Effector memory CD8-positive, alpha-beta T cell (primary cell): ENCODE data around the gene GYPC.
A peak's percentile ranks its signal among the peaks of the same experiment; 100 is the strongest.

Source experiments
- ATAC-seq: fragments of 150-1000 bp; cut with Tn5 transposase; replicated peaks from 2 replicates; pipeline ENCODE4 v1.10.0; 2021; ENCODE audit warnings: mild to moderate bottlenecking, moderate library complexity
- DNase-seq, 3 experiments: peaks; one replicate each; pipeline ENCODE4 v3.0.0; 2021
- H3K27ac Mint-ChIP-seq, 2 donors: one replicate each; pipeline ENCODE4 v1.8.0; 2022; ENCODE audit warnings: mild to moderate bottlenecking in 2 of 2, mixed read lengths in 2 of 2, moderate library complexity in 2 of 2
- H3K27me3 Mint-ChIP-seq, 2 donors: one replicate each; pipeline ENCODE4 v1.8.0; 2022; ENCODE audit warnings: mixed read lengths in 2 of 2
- H3K36me3 Mint-ChIP-seq: one replicate; pipeline ENCODE4 v1.8.0; 2022; ENCODE audit warnings: mild to moderate bottlenecking, moderate library complexity, mixed read lengths; ENCODE audit not compliant: insufficient read depth
- H3K4me1 Mint-ChIP-seq, 2 donors: one replicate each; pipeline ENCODE4 v1.8.0; 2022; ENCODE audit warnings: low read depth in 2 of 2, mixed read lengths in 2 of 2
- H3K4me3 Mint-ChIP-seq, 2 donors: one replicate each; pipeline ENCODE4 v1.8.0; 2022; ENCODE audit warnings: mild to moderate bottlenecking in 2 of 2, mixed read lengths in 2 of 2, moderate library complexity in 2 of 2
- H3K9me3 Mint-ChIP-seq, 2 donors: one replicate each; pipeline ENCODE4 v1.8.0; 2022; ENCODE audit warnings: mixed read lengths in 2 of 2

GYPC gene

DNA sequence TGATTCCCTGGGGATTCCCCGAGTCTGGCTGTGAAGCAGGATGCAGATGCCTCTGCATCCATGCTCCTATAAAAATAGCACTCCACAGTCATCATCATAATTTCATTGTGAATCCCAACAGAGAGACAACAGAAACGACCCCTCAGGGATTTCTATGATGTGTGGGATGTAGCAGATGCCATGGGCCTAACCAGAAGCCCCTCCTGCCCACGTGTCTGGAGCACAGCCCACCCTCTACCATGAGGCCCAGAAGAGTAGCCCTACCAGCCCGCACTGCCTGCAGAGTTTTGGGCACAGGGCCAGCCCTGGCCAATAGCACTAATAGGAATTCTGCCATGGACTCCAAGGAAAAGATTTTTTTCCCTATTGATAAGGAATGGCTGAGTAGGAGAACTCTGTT, 66.6 kb downstream of the GYPC start:
- no peaks in the 10 kb centered on the region for H3K36me3 Mint-ChIP-seq
- peaks cover 0 to 1% of the 10 kb centered on the region in 2 donors for H3K4me1 Mint-ChIP-seq
- peaks cover 4 to 7% of the 10 kb centered on the region in 2 donors for H3K9me3 Mint-ChIP-seq
- H3K27ac Mint-ChIP-seq, result no peak overlapping the region
- ATAC-seq (no peak), DNase-seq (no peak)
- H3K4me3 Mint-ChIP-seq, result no peak overlapping the region
- peaks cover 32 to 41% of the 10 kb centered on the region in 2 donors for H3K27me3 Mint-ChIP-seq

GRCh38 chr2:126723281-126723815, 67.4 kb downstream of the GYPC start:
- H3K9me3 Mint-ChIP-seq, result peaks cover 4 to 7% of the 10 kb centered on the region in 2 donors
- peaks cover 26 to 35% of the 10 kb centered on the region in 2 donors for H3K27me3 Mint-ChIP-seq
- H3K36me3 Mint-ChIP-seq, result no peaks in the 10 kb centered on the region
- no peak overlapping the region for H3K4me3 Mint-ChIP-seq
- peaks cover 0 to 1% of the 10 kb centered on the region in 2 donors for H3K4me1 Mint-ChIP-seq
- DNase-seq (no peak), ATAC-seq (no peak)
- no peak overlapping the region for H3K27ac Mint-ChIP-seq

GRCh38 chr2:126725580-126725979, 69.6 kb downstream of the GYPC start:
- H3K4me1 Mint-ChIP-seq, result peaks cover 0 to 1% of the 10 kb centered on the region in 2 donors
- H3K27me3 Mint-ChIP-seq, result peaks cover 21 to 29% of the 10 kb centered on the region in 2 donors
- no peak overlapping the region for H3K27ac Mint-ChIP-seq
- DNase-seq (no peak), ATAC-seq (no peak)
- H3K4me3 Mint-ChIP-seq, result no peak overlapping the region
- peaks cover 4 to 7% of the 10 kb centered on the region in 2 donors for H3K9me3 Mint-ChIP-seq
- H3K36me3 Mint-ChIP-seq, result no peaks in the 10 kb centered on the region

GRCh38 chr2:126729896-126730295, 73.9 kb downstream of the GYPC start:
- no peak for ATAC-seq

DNA sequence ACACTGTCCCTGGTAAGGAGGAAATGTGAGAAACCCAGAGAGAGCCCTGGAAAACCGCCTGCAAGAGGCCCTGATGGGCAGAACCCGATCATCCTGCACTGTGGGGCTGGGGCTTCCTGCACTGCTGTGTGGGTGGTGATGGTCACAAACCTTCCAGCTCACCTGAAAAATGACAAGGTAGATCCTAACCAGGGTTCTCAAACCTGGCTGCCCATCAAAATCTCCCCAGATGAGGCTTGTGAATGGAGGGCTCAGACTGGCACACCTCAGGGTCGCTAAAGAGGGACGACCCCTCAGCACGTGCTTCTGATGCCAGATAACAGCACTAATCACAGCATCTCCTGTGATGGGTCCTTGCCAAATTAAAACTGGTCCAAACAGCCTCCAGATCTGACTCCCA, 74.7 kb downstream of the GYPC start:
- Mint-ChIP-seq H3K4me1 (peaks cover 0 to 3% of the 10 kb centered on the region in 2 donors), H3K4me3 (no peak overlapping the region), H3K27me3 (peaks cover 6 to 8% of the 10 kb centered on the region in 2 donors), H3K9me3 (no peaks in the 10 kb centered on the region), H3K36me3 (no peaks in the 10 kb centered on the region), H3K27ac (no peak overlapping the region)
- DNase-seq (no peak), ATAC-seq (no peak)

More at GRCh38 chr2:126729896-126730295, 73.9 kb downstream of the GYPC start:
- DNase-seq, result no peak
- Mint-ChIP-seq H3K4me3 (no peak overlapping the region), H3K9me3 (peaks cover 2 to 6% of the 10 kb centered on the region in 2 donors), H3K4me1 (peaks cover 0 to 3% of the 10 kb centered on the region in 2 donors), H3K36me3 (no peaks in the 10 kb centered on the region), H3K27me3 (peaks cover 8 to 11% of the 10 kb centered on the region in 2 donors), H3K27ac (no peak overlapping the region)

DNA sequence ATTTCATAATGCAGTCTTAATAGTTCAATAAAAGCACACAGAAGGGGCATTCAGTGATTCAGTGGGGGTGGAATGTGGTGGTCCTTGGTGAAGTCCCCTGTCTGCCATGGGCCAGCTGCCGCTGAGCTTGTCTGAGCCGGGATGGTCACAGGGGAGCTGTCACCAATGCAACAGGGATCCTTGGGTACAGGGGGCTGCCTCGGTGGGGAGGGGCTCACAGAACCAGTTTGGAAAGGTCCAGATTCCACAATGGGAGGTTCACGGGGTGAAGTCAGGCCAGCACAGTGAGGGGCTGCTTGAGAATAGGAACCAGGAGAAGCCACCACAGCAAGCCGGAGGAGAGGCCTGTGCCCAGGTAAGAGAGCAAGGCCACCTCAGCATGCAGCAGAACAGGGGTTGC, 75.4 kb downstream of the GYPC start:
- Mint-ChIP-seq H3K27ac (no peak overlapping the region), H3K36me3 (peaks cover 3% of the 10 kb centered on the region), H3K4me3 (no peak overlapping the region), H3K4me1 (peaks cover 6 to 9% of the 10 kb centered on the region in 2 donors), H3K9me3 (no peaks in the 10 kb centered on the region), H3K27me3 (peaks cover 6 to 8% of the 10 kb centered on the region in 2 donors)
- DNase-seq, result no peak
- no peak for ATAC-seq

DNA sequence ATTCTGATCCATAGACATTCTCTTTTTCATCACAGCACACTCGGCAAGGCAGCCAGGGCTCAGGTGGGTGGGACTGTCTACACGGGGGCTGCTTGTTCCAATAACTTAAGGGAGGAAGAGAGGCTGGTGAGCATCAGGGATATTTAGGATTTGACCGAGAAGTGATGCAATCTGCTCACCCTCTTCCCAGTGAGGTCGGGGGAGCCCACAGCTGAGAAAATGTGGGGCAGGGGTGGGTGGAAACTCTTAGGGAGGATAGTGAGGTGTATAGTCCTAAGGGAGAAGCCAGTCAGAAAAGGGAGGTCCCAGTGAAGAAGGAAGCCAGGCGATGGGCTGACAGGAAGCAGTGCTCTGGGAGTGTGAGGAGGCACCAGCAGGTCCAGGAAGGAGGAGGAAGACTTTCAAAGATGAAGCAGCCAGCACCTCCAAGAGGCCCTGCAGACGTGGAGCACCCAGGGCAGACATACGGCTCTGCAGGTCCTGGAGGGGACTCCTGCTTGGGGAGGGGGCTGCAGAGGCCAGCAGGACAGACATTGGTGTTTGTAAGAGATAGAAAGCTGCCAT, 76.8 kb downstream of the GYPC start:
- Mint-ChIP-seq H3K9me3 (no peaks in the 10 kb centered on the region), H3K4me3 (no peak overlapping the region), H3K36me3 (peaks cover 3% of the 10 kb centered on the region), H3K27me3 (peaks cover 0 to 8% of the 10 kb centered on the region in 2 donors), H3K4me1 (peaks cover 9 to 11% of the 10 kb centered on the region in 2 donors), H3K27ac (no peak overlapping the region)
- DNase-seq (no peak), ATAC-seq (no peak)

DNA sequence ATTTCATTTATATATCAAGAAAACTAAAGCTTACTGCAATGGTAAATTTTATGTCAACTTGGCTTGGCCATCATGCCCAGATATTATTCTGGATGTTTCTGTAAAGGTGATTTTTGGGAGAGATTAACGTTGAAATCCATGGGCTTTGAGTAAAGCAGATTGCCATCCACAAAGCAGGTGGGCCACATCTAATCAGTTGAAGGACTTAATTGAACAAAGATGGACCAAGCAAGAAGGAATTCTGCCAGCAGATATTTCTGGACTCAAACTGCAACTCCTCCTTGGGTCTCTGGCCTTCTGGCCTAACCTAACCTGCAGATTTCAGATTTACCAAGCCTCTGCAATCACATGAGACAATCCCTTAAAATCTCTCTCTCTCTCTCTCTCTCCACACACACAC, 77.8 kb downstream of the GYPC start:
- Mint-ChIP-seq H3K27ac (no peak overlapping the region), H3K4me1 (peaks cover 9 to 11% of the 10 kb centered on the region in 2 donors), H3K4me3 (no peak overlapping the region), H3K36me3 (peaks cover 3% of the 10 kb centered on the region), H3K27me3 (peaks cover 0 to 8% of the 10 kb centered on the region in 2 donors), H3K9me3 (no peaks in the 10 kb centered on the region)
- DNase-seq, result no peak
- ATAC-seq, result no peak

- Mint-ChIP-seq H3K9me3 (no peaks in the 10 kb centered on the region), H3K27me3 (peaks cover 0 to 8% of the 10 kb centered on the region in 2 donors), H3K4me1 (peaks cover 9 to 11% of the 10 kb centered on the region in 2 donors), H3K27ac (no peak overlapping the region), H3K36me3 (peaks cover 3% of the 10 kb centered on the region), H3K4me3 (no peak overlapping the region)
- peak; percentile 75 for ATAC-seq
- no peak for DNase-seq
These were observed 80.3 kb downstream of the GYPC start for GRCh38 chr2:126736133-126736874.

GRCh38 chr2:126739141-126739540, 83.2 kb downstream of the GYPC start:
- H3K36me3 Mint-ChIP-seq, result peaks cover 3% of the 10 kb centered on the region
- peaks cover 9 to 10% of the 10 kb centered on the region in 2 donors for H3K4me1 Mint-ChIP-seq
- H3K9me3 Mint-ChIP-seq, result no peaks in the 10 kb centered on the region
- no peak overlapping the region for H3K27ac Mint-ChIP-seq
- no peak overlapping the region for H3K4me3 Mint-ChIP-seq
- DNase-seq, result no peak
- peaks cover 0 to 9% of the 10 kb centered on the region in 2 donors for H3K27me3 Mint-ChIP-seq
- ATAC-seq, result no peak

GRCh38 chr2:126744640-126745039, 88.7 kb downstream of the GYPC start:
- Mint-ChIP-seq H3K4me3 (no peak overlapping the region), H3K9me3 (no peaks in the 10 kb centered on the region), H3K4me1 (peaks cover 0 to 7% of the 10 kb centered on the region in 2 donors), H3K27me3 (peaks cover 0 to 9% of the 10 kb centered on the region in 2 donors), H3K36me3 (no peaks in the 10 kb centered on the region), H3K27ac (no peak overlapping the region)
- ATAC-seq (no peak), DNase-seq (no peak)
